K562 (cell line): Measurements from ENCODE around the gene HSDL2. TPM values are rescaled to one million over a fixed set of nuclear protein-coding genes. Genes with fewer than 3 reads are reported as not detected.

ENCODE experiments used
- ARID1B ChIP-seq: fragments of 450-650 bp; IDR thresholded peaks from 2 replicates; pipeline ENCODE4 v1.6.1; 2016; ENCODE audit warnings: antibody characterized with exemption, mild to moderate bottlenecking, inconsistent platforms
- CBFA2T2 ChIP-seq: fragments of 450-650 bp; conservative IDR thresholded peaks from 2 replicates; pipeline ENCODE4 v1.6.1; 2017; ENCODE audit warnings: mild to moderate bottlenecking
- DACH1 ChIP-seq: fragments of 450-650 bp; IDR thresholded peaks from 2 replicates; pipeline ENCODE4 v1.6.1; 2018; ENCODE audit not compliant: partially characterized antibody
- DIDO1 ChIP-seq: fragments of 450-650 bp; IDR thresholded peaks from 2 replicates; pipeline ENCODE4 v1.6.1; 2016; ENCODE audit warnings: low read depth, missing biosample characterization, missing genetic modification characterization
- DMBX1 ChIP-seq: fragments of 250-450 bp; sonication (Bioruptor Pico); IDR thresholded peaks from 2 replicates; pipeline ENCODE4 v1.8.0; 2022; ENCODE audit warnings: inconsistent platforms, mild to moderate bottlenecking, moderate library complexity, borderline replicate concordance
- EHMT2 ChIP-seq: fragments of 450-650 bp; IDR thresholded peaks from 2 replicates; pipeline ENCODE4 v1.6.1; 2018; ENCODE audit warnings: antibody characterized with exemption
- FOSL1 ChIP-seq: fragments of 200-800 bp; sonication (Bioruptor generic); conservative IDR thresholded peaks from 2 replicates; pipeline ENCODE4 v1.6.1; 2016; ENCODE audit warnings: missing genetic modification characterization, missing compliant biosample characterization
- GABPB2 ChIP-seq: fragments of 250-450 bp; sonication (Bioruptor Pico); conservative IDR thresholded peaks from 2 replicates; pipeline ENCODE4 v1.5.1; 2021; ENCODE audit warnings: mild to moderate bottlenecking
- HMG20A ChIP-seq: fragments of 450-650 bp; formaldehyde crosslinking; conservative IDR thresholded peaks from 2 replicates; pipeline ENCODE4 v1.4.0; 2020; ENCODE audit warnings: mild to moderate bottlenecking, mixed read lengths
- KLF6 ChIP-seq: fragments of 250-450 bp; sonication (Bioruptor Pico); IDR thresholded peaks from 2 replicates; pipeline ENCODE4 v1.4.0; 2020; ENCODE audit warnings: mild to moderate bottlenecking, moderate library complexity, borderline replicate concordance
- NEUROD1 ChIP-seq: fragments of 150-350 bp; IDR thresholded peaks from 2 replicates; pipeline ENCODE4 v1.6.1; 2014; ENCODE audit warnings: borderline replicate concordance, low read length, low read depth; ENCODE audit not compliant: partially characterized antibody
- NFE2L1 ChIP-seq: fragments of 450-650 bp; IDR thresholded peaks from 2 replicates; pipeline ENCODE4 v1.6.1; 2016; ENCODE audit warnings: missing genetic modification characterization, low read depth, mild to moderate bottlenecking, missing compliant biosample characterization, moderate library complexity, borderline replicate concordance
- NFYB ChIP-seq: IDR thresholded peaks from 2 replicates; pipeline ENCODE4 v1.6.1; 2011; ENCODE audit warnings: mild to moderate bottlenecking, moderate library complexity; ENCODE audit not compliant: insufficient read length; ENCODE audit errors: extremely low read depth
- RBM25 ChIP-seq: fragments of 200-400 bp; formaldehyde crosslinking; IDR thresholded peaks from 2 replicates; pipeline ENCODE4 v1.6.1; 2018; ENCODE audit warnings: low read length, low read depth, moderate library complexity; ENCODE audit not compliant: severe bottlenecking
- RFX5 ChIP-seq: IDR thresholded peaks from 2 replicates; pipeline ENCODE4 v1.6.1; 2011; ENCODE audit warnings: low read depth, mild to moderate bottlenecking, improper control_type of control experiment, low read length
- SNAPC5 ChIP-seq: fragments of 250-450 bp; sonication (Bioruptor Pico); IDR thresholded peaks from 2 replicates; pipeline ENCODE4 v1.8.0; 2021; ENCODE audit warnings: moderate library complexity, mild to moderate bottlenecking, inconsistent platforms
- USF1 ChIP-seq: sonication (generic); formaldehyde crosslinking; IDR thresholded peaks from 2 replicates; pipeline ENCODE4 v1.9.0; 2022; ENCODE audit warnings: mild to moderate bottlenecking, missing genetic modification reagents
- ZMIZ1 ChIP-seq, 2 experiments: fragments of 150-350 bp in 1 of 2; IDR thresholded peaks; 2 replicates each; pipeline ENCODE4 v1.6.1; 2012 to 2016; ENCODE audit warnings: low read depth in 2 of 2, low read length in 2 of 2, mild to moderate bottlenecking in 1 of 2, moderate library complexity in 1 of 2
- ZNF395 ChIP-seq: fragments of 200-800 bp; sonication (Bioruptor generic); IDR thresholded peaks from 2 replicates; pipeline ENCODE4 v1.6.1; 2017; ENCODE audit warnings: missing genetic modification characterization, missing compliant biosample characterization
- polyA plus RNA-seq, 8 experiments: library from polyadenylated mRNA; depleted of rRNA in 4 of 8; stranded (reverse) in 5 of 8; unstranded in 3 of 8; fragments of >200 nt; fragmentation: Nextera tagmentation in 2 of 8; fragmentation: Illumina TruSeq in 1 of 8; extraction: Ambion mirVana in 2 of 8; extraction: Trizol in 1 of 8; gene quantifications; 2 replicates each; pipeline versions ENCODE4 v1.2.1 to v1.2.3, GENCODE V29; 2011 to 2014; ENCODE audit warnings: inconsistent platforms in 1 of 8, missing spikeins in 1 of 8
- total RNA-seq, 7 experiments: library from RNA; depleted of rRNA in 6 of 7; stranded (reverse); fragments of >200 nt in 6 of 7; fragmentation: Illumina TruSeq in 2 of 7; extraction: Trizol in 2 of 7; gene quantifications; 2 replicates each; pipeline versions ENCODE4 v1.2.1 to v1.2.3, GENCODE V29; 2011 to 2021; ENCODE audit warnings: low replicate concordance in 1 of 7

The HSDL2 gene
- total and polyA plus RNA-seq, 9 of the 15 experiments (the other 6 are each of a cell fraction or from before 2014, with no cell fraction given): 22.8 to 74.1 (median 35.6) TPM

- TF ChIP-seq ARID1B (peak; percentile 100), EHMT2 (no peak; the same call in 1 of the 2 replicates), DACH1 (peak; percentile 27), NEUROD1 (peak; percentile 80), RFX5 (no peak), DIDO1 (tag) (no peak), ZMIZ1 (IDR thresholded peaks at IDR 0.05; ENCODE audit: low read depth in 2 of 2, low read length in 2 of 2) (peak in 1 of 2 experiments; percentile 98; a peak in 2 of 4 replicates), DMBX1 (peak; percentile 77), USF1 (CRISPR knock-in tag) (no peak), NFYB (no peak), RBM25 (no peak), SNAPC5 (CRISPR knock-in tag) (no peak), CBFA2T2 (peak; percentile 98), FOSL1 (peak; percentile 79), GABPB2 (CRISPR knock-in tag) (no peak), NFE2L1 (tag) (no peak), KLF6 (CRISPR knock-in tag) (no peak; the same call in 1 of the 2 replicates), HMG20A (CRISPR knock-in tag) (no peak), ZNF395 (CRISPR knock-in tag) (peak; percentile 72; the same call in 1 of the 2 replicates)
These were observed 42.7 kb downstream of the HSDL2 start (continued) for GRCh38 chr9:112422417-112423148.
